ENCODE results near the gene SLC1A2.

Gene SLC1A2

GRCh38 chr11:35275786-35276170 lies 143.6 kb downstream of the SLC1A2 start:
- H3K36me3 ChIP-seq (ENCODE audit: control insufficient read depth, insufficient read depth, low read length), result no peaks in the 10 kb centered on the region
- no peaks in the 10 kb centered on the region for H3K4me1 ChIP-seq (ENCODE audit: control insufficient read depth, insufficient read depth, low read length)
- H3K4me3 ChIP-seq (ENCODE audit: low read length), result no peak overlapping the region
- no peaks in the 10 kb centered on the region for H3K27me3 ChIP-seq (ENCODE audit: control insufficient read depth, insufficient read depth, low read length)
- no peak overlapping the region for H3K9ac ChIP-seq (ENCODE audit: low read length)
- no peak overlapping the region for H3K27ac ChIP-seq (ENCODE audit: low read depth, low read length)

- Histone ChIP-seq H3K4me1 (ENCODE audit: control insufficient read depth, insufficient read depth, low read length) (no peaks in the 10 kb centered on the region), H3K27me3 (ENCODE audit: control insufficient read depth, insufficient read depth, low read length) (no peaks in the 10 kb centered on the region), H3K36me3 (ENCODE audit: control insufficient read depth, insufficient read depth, low read length) (no peaks in the 10 kb centered on the region), H3K27ac (ENCODE audit: low read depth, low read length) (no peak overlapping the region), H3K9ac (ENCODE audit: low read length) (no peak overlapping the region), H3K4me3 (ENCODE audit: low read length) (no peak overlapping the region)
These were observed 144.2 kb downstream of the SLC1A2 start for GRCh38 chr11:35274909-35275785.

GRCh38 chr11:35272391-35272902 lies 146.9 kb downstream of the SLC1A2 start:
- no peak overlapping the region for H3K4me3 ChIP-seq (ENCODE audit: low read length)
- H3K9ac ChIP-seq (ENCODE audit: low read length), result no peak overlapping the region
- H3K27me3 ChIP-seq (ENCODE audit: control insufficient read depth, insufficient read depth, low read length), result no peaks in the 10 kb centered on the region
- no peaks in the 10 kb centered on the region for H3K4me1 ChIP-seq (ENCODE audit: control insufficient read depth, insufficient read depth, low read length)
- no peaks in the 10 kb centered on the region for H3K36me3 ChIP-seq (ENCODE audit: control insufficient read depth, insufficient read depth, low read length)
- H3K27ac ChIP-seq (ENCODE audit: low read depth, low read length), result no peak overlapping the region

GRCh38 chr11:35271031-35271430 lies 148.3 kb downstream of the SLC1A2 start:
- H3K27ac ChIP-seq (ENCODE audit: low read depth, low read length), result no peak overlapping the region
- no peak overlapping the region for H3K4me3 ChIP-seq (ENCODE audit: low read length)
- no peaks in the 10 kb centered on the region for H3K36me3 ChIP-seq (ENCODE audit: control insufficient read depth, insufficient read depth, low read length)
- no peaks in the 10 kb centered on the region for H3K27me3 ChIP-seq (ENCODE audit: control insufficient read depth, insufficient read depth, low read length)
- no peaks in the 10 kb centered on the region for H3K4me1 ChIP-seq (ENCODE audit: control insufficient read depth, insufficient read depth, low read length)
- no peak overlapping the region for H3K9ac ChIP-seq (ENCODE audit: low read length)

GRCh38 chr11:35270342-35270741 lies 149.0 kb downstream of the SLC1A2 start:
- Histone ChIP-seq H3K27ac (ENCODE audit: low read depth, low read length) (no peak overlapping the region), H3K4me1 (ENCODE audit: control insufficient read depth, insufficient read depth, low read length) (no peaks in the 10 kb centered on the region), H3K4me3 (ENCODE audit: low read length) (no peak overlapping the region), H3K9ac (ENCODE audit: low read length) (no peak overlapping the region), H3K27me3 (ENCODE audit: control insufficient read depth, insufficient read depth, low read length) (no peaks in the 10 kb centered on the region), H3K36me3 (ENCODE audit: control insufficient read depth, insufficient read depth, low read length) (no peaks in the 10 kb centered on the region)

- H3K9ac ChIP-seq (ENCODE audit: low read length), result no peak overlapping the region
- H3K4me1 ChIP-seq (ENCODE audit: control insufficient read depth, insufficient read depth, low read length), result no peaks in the 10 kb centered on the region
- no peaks in the 10 kb centered on the region for H3K36me3 ChIP-seq (ENCODE audit: control insufficient read depth, insufficient read depth, low read length)
- H3K27ac ChIP-seq (ENCODE audit: low read depth, low read length), result no peak overlapping the region
- H3K27me3 ChIP-seq (ENCODE audit: control insufficient read depth, insufficient read depth, low read length), result no peaks in the 10 kb centered on the region
- H3K4me3 ChIP-seq (ENCODE audit: low read length), result no peak overlapping the region
These were observed 151.9 kb downstream of the SLC1A2 start for GRCh38 chr11:35267504-35267903.

GRCh38 chr11:35265755-35266454 lies 153.5 kb downstream of the SLC1A2 start:
- Histone ChIP-seq H3K27me3 (ENCODE audit: control insufficient read depth, insufficient read depth, low read length) (no peaks in the 10 kb centered on the region), H3K27ac (ENCODE audit: low read depth, low read length) (no peak overlapping the region), H3K4me3 (ENCODE audit: low read length) (no peak overlapping the region), H3K4me1 (ENCODE audit: control insufficient read depth, insufficient read depth, low read length) (no peaks in the 10 kb centered on the region), H3K9ac (ENCODE audit: low read length) (no peak overlapping the region), H3K36me3 (ENCODE audit: control insufficient read depth, insufficient read depth, low read length) (no peaks in the 10 kb centered on the region)

- no peaks in the 10 kb centered on the region for H3K36me3 ChIP-seq (ENCODE audit: control insufficient read depth, insufficient read depth, low read length)
- peaks cover 7% of the 10 kb centered on the region for H3K4me1 ChIP-seq (ENCODE audit: control insufficient read depth, insufficient read depth, low read length)
- no peak overlapping the region for H3K9ac ChIP-seq (ENCODE audit: low read length)
- H3K4me3 ChIP-seq (ENCODE audit: low read length), result no peak overlapping the region
- H3K27ac ChIP-seq (ENCODE audit: low read depth, low read length), result no peak overlapping the region
- no peaks in the 10 kb centered on the region for H3K27me3 ChIP-seq (ENCODE audit: control insufficient read depth, insufficient read depth, low read length)
These were observed 156.6 kb downstream of the SLC1A2 start for GRCh38 chr11:35262735-35263134.

GRCh38 chr11:35262056-35262455 lies 157.3 kb downstream of the SLC1A2 start:
- H3K27me3 ChIP-seq (ENCODE audit: control insufficient read depth, insufficient read depth, low read length), result no peaks in the 10 kb centered on the region
- H3K9ac ChIP-seq (ENCODE audit: low read length), result no peak overlapping the region
- peaks cover 7% of the 10 kb centered on the region for H3K4me1 ChIP-seq (ENCODE audit: control insufficient read depth, insufficient read depth, low read length)
- no peak overlapping the region for H3K27ac ChIP-seq (ENCODE audit: low read depth, low read length)
- H3K4me3 ChIP-seq (ENCODE audit: low read length), result no peak overlapping the region
- no peaks in the 10 kb centered on the region for H3K36me3 ChIP-seq (ENCODE audit: control insufficient read depth, insufficient read depth, low read length)

- Histone ChIP-seq H3K9ac (ENCODE audit: low read length) (no peak overlapping the region), H3K27ac (ENCODE audit: low read depth, low read length) (no peak overlapping the region), H3K27me3 (ENCODE audit: control insufficient read depth, insufficient read depth, low read length) (no peaks in the 10 kb centered on the region), H3K4me1 (ENCODE audit: control insufficient read depth, insufficient read depth, low read length) (peaks cover 7% of the 10 kb centered on the region), H3K4me3 (ENCODE audit: low read length) (no peak overlapping the region), H3K36me3 (ENCODE audit: control insufficient read depth, insufficient read depth, low read length) (no peaks in the 10 kb centered on the region)
These were observed 158.2 kb downstream of the SLC1A2 start for GRCh38 chr11:35261197-35261596.

- H3K4me3 ChIP-seq (ENCODE audit: low read length), result no peak overlapping the region
- H3K4me1 ChIP-seq (ENCODE audit: control insufficient read depth, insufficient read depth, low read length), result peaks cover 7% of the 10 kb centered on the region
- H3K27ac ChIP-seq (ENCODE audit: low read depth, low read length), result peak overlapping the region; percentile 27
- H3K9ac ChIP-seq (ENCODE audit: low read length), result no peak overlapping the region
- H3K27me3 ChIP-seq (ENCODE audit: control insufficient read depth, insufficient read depth, low read length), result no peaks in the 10 kb centered on the region
- no peaks in the 10 kb centered on the region for H3K36me3 ChIP-seq (ENCODE audit: control insufficient read depth, insufficient read depth, low read length)
These were observed 158.9 kb downstream of the SLC1A2 start for GRCh38 chr11:35260342-35260985.

GRCh38 chr11:35259529-35259928 lies 159.8 kb downstream of the SLC1A2 start:
- Histone ChIP-seq H3K27ac (ENCODE audit: low read depth, low read length) (no peak overlapping the region), H3K9ac (ENCODE audit: low read length) (no peak overlapping the region), H3K27me3 (ENCODE audit: control insufficient read depth, insufficient read depth, low read length) (no peaks in the 10 kb centered on the region), H3K4me1 (ENCODE audit: control insufficient read depth, insufficient read depth, low read length) (peaks cover 7% of the 10 kb centered on the region), H3K36me3 (ENCODE audit: control insufficient read depth, insufficient read depth, low read length) (no peaks in the 10 kb centered on the region), H3K4me3 (ENCODE audit: low read length) (no peak overlapping the region)

Measured in rectal smooth muscle tissue (tissue), 1 donor.